HAP-1 (cell line): ENCODE measurements around the gene MS4A2.
"Not testable (repeated sequence)": the region's sequence is repeated elsewhere in the genome, so short reads cannot be mapped to it uniquely, and the experiment has no call there.

ENCODE experiments used
- DNase-seq, 2 experiments: peaks; one replicate each; pipeline ENCODE4 v3.0.0-alpha.2; 2016 to 2020; ENCODE audit warnings: low spot score in 2 of 2
- H3K27me3 ChIP-seq: fragments of 250-450 bp; sonication (Bioruptor Pico); 2 replicates; pipeline ENCODE4 v1.5.1; 2020; ENCODE audit warnings: low read depth, mild to moderate bottlenecking, moderate library complexity
- H3K36me3 ChIP-seq: fragments of 250-450 bp; sonication (Bioruptor Pico); replicated peaks from 2 replicates; pipeline ENCODE4 v1.5.1; 2020; ENCODE audit warnings: mild to moderate bottlenecking
- H3K4me1 ChIP-seq: fragments of 250-450 bp; sonication (Bioruptor Pico); 2 replicates; pipeline ENCODE4 v1.5.1; 2020; ENCODE audit warnings: mild to moderate bottlenecking
- H3K4me3 ChIP-seq: fragments of 250-450 bp; sonication (Bioruptor Pico); 2 replicates; pipeline ENCODE4 v1.5.1; 2020; ENCODE audit warnings: mild to moderate bottlenecking, moderate library complexity
- H3K9me3 ChIP-seq: fragments of 250-450 bp; sonication (Bioruptor Pico); 2 replicates; pipeline ENCODE4 v1.5.1; 2020; ENCODE audit warnings: mild to moderate bottlenecking, moderate library complexity
- in situ Hi-C: fragments of 300-500 bp; cut with MboI; formaldehyde crosslinking; loops from 3 replicates; pipeline ENCODE4 v1.14.3; 2020; ENCODE audit warnings: low sequenced_read_pairs, inconsistent platforms, mixed read lengths

MS4A2 gene

DNA sequence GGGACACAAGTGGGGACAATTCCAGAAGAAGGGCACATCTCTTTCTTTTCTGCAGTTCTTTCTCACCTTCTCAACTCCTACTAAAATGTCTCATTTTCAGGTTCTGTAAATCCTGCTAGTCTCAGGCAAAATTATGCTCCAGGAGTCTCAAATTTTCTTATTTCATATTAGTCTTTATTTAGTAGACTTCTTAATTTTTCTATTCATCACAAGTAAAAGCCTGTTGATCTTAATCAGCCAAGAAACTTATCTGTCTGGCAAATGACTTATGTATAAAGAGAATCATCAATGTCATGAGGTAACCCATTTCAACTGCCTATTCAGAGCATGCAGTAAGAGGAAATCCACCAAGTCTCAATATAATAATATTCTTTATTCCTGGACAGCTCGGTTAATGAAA lies at the start of gene MS4A2:
Gene MS4A2, plus strand, starts transcription at position 301 of the 400 bp plus-strand sequence. CDS start 102 bp downstream, outside the sequence.
- no peak for DNase-seq
- no peaks in the 10 kb centered on the region for H3K9me3 ChIP-seq
- H3K27me3 ChIP-seq, result no peaks in the 10 kb centered on the region
- in situ Hi-C loops, result no loop called here
- H3K4me3 ChIP-seq, result no peak within 1 kb of the TSS
- no peaks in the 10 kb centered on the region for H3K4me1 ChIP-seq
- H3K36me3 ChIP-seq, result no peaks in the 10 kb centered on the region

- in situ Hi-C loops, result no loop called here
- no peaks in the 10 kb centered on the region for H3K36me3 ChIP-seq
- no peak within 1 kb of the TSS for H3K4me3 ChIP-seq
- DNase-seq, result no peak
- no peaks in the 10 kb centered on the region for H3K27me3 ChIP-seq
- peaks cover 5% of the 10 kb centered on the region for H3K4me1 ChIP-seq
- H3K9me3 ChIP-seq, result no peaks in the 10 kb centered on the region
Observed at GRCh38 chr11:60040109-60040508, 48.4 kb upstream of the MS4A2 start, which contains the start of gene OOSP2. OOSP2 (plus strand) TSS chr11:60040409; CDS start chr11:60040460, 51 bp downstream.

GRCh38 chr11:60050422-60050821 lies 38.0 kb upstream of the MS4A2 start:
- in situ Hi-C loops, H3K4me1 ChIP-seq, H3K9me3 ChIP-seq, H3K27me3 ChIP-seq, H3K36me3 ChIP-seq, H3K4me3 ChIP-seq, DNase-seq: not testable (repeated sequence)

DNA sequence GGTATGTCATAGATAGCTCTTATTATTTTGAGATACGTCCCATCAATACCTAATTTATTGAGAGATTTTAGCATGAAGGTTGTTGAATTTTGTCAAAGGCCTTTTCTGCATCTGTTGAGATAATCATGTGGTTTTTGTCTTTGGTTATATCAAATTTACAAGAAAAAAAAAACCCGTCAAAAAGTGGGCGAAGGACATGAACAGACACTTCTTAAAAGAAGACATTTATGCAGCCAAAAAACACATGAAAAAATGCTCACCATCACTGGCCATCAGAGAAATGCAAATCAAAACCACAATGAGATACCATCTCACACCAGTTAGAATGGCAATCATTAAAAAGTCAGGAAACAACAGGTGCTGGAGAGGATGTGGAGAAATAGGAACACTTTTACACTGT lies 37.6 kb upstream of the MS4A2 start:
- DNase-seq, H3K9me3 ChIP-seq, in situ Hi-C loops, H3K36me3 ChIP-seq, H3K4me1 ChIP-seq, H3K4me3 ChIP-seq, H3K27me3 ChIP-seq: not testable (repeated sequence)

DNA sequence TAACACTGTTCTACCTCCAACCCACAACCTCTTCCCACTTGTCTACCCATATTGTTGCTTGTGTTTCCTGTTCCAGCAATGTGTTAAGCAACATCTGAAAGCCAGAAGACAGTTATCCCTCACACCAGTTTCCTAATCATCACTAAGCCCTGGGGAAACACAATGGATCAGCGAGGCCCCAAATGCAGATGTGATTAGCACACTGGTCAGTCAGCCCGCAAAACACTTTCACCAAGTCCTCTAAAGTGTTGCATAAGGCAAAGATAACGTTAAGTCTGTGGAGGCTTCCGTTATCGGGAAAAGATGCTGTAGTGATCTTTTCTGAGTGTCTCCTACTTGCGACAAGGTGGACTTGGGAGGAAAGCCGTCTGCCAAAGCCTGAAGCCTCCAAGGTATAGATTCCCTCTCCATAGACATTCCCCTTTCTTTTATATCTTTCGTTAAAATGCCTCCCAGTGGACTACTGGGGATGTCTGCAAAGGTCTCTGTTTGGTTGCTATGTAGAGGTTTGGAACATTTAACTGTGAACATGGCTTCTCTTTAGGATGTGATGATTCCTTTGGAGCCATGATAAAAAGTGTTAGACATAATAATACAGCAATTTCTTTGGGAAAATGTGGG lies 32.0 kb upstream of the MS4A2 start, which contains the start of gene MS4A3:
Gene MS4A3, plus strand, starts transcription at position 317 of the 621 bp plus-strand sequence. CDS start 4,496 bp downstream, outside the sequence.
- H3K36me3 ChIP-seq, result no peaks in the 10 kb centered on the region
- no peaks in the 10 kb centered on the region for H3K27me3 ChIP-seq
- no peaks in the 10 kb centered on the region for H3K9me3 ChIP-seq
- no peak for DNase-seq
- peaks cover 14% of the 10 kb centered on the region for H3K4me1 ChIP-seq
- H3K4me3 ChIP-seq, result no peak within 1 kb of the TSS
- in situ Hi-C loops, result no loop called here

DNA sequence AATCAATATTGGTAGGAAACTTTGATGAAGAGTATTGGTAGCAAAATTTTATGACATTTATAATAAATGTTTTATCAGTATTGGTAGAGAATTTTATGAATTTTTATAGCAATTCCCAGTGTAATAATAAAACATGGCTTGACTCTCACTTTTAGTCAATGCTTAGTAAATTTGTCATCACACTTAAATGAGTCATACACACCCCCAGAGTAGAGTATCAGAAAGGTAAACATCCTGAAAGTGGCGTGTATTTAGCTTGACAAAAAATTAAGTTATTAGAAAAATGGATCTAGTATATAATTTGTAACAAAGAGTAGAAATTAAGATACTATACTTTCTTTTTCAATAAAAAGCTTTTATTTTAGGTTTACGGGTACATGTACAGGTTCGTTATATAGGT lies 29.4 kb upstream of the MS4A2 start:
- peaks cover 10% of the 10 kb centered on the region for H3K4me1 ChIP-seq
- H3K27me3 ChIP-seq, result no peaks in the 10 kb centered on the region
- in situ Hi-C loops, result no loop called here
- H3K36me3 ChIP-seq, result no peaks in the 10 kb centered on the region
- DNase-seq, result no peak
- no peaks in the 10 kb centered on the region for H3K9me3 ChIP-seq
- H3K4me3 ChIP-seq, result no peak overlapping the region

GRCh38 chr11:60059521-60060240 lies 28.8 kb upstream of the MS4A2 start:
- peaks cover 10% of the 10 kb centered on the region for H3K4me1 ChIP-seq
- no peaks in the 10 kb centered on the region for H3K9me3 ChIP-seq
- no peak overlapping the region for H3K4me3 ChIP-seq
- in situ Hi-C loops, result no loop called here
- H3K27me3 ChIP-seq, result no peaks in the 10 kb centered on the region
- no peak for DNase-seq
- H3K36me3 ChIP-seq, result no peaks in the 10 kb centered on the region

- H3K4me3 ChIP-seq, result no peak overlapping the region
- no peak for DNase-seq
- no peaks in the 10 kb centered on the region; the same call in 1 of the 2 replicates for H3K27me3 ChIP-seq
- in situ Hi-C loops, result no loop called here
- no peaks in the 10 kb centered on the region for H3K36me3 ChIP-seq
- H3K4me1 ChIP-seq, result no peaks in the 10 kb centered on the region
- no peaks in the 10 kb centered on the region for H3K9me3 ChIP-seq
Observed at GRCh38 chr11:60064111-60064510, 24.4 kb upstream of the MS4A2 start.

DNA sequence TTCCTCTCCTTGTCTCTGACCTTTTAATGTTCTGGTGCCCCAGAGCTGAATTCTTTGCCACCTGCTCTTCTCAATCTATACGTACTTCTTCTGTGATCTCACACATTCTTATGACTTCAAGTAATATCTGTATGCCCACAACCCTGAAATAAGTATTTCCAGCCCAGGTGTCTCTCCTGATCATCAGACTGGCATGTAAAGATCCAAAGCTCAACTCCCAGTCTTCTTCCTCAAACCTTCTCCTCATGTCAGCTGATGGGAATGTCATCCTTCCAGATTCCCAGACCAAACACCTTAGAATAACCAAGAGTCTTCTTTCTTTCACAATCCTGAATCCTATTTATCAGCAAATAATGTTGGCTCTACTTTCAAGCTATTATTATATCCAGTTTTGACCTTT lies 22.7 kb upstream of the MS4A2 start:
- in situ Hi-C loops, result no loop called here
- no peaks in the 10 kb centered on the region; the same call in 1 of the 2 replicates for H3K27me3 ChIP-seq
- H3K4me3 ChIP-seq, result no peak overlapping the region

GRCh38 chr11:60069450-60069849 lies 19.0 kb upstream of the MS4A2 start:
- no peak for DNase-seq
- in situ Hi-C loops, result no loop called here
- H3K4me1 ChIP-seq, result peaks cover 28% of the 10 kb centered on the region
- H3K9me3 ChIP-seq, result no peaks in the 10 kb centered on the region
- H3K4me3 ChIP-seq, result no peak overlapping the region
- H3K27me3 ChIP-seq, result no peaks in the 10 kb centered on the region; the same call in 1 of the 2 replicates
- H3K36me3 ChIP-seq, result no peaks in the 10 kb centered on the region

More for the DNA sequence above, 22.7 kb upstream of the MS4A2 start:
- peaks cover 12% of the 10 kb centered on the region for H3K4me1 ChIP-seq
- H3K36me3 ChIP-seq, result no peaks in the 10 kb centered on the region
- no peak for DNase-seq
- H3K9me3 ChIP-seq, result no peaks in the 10 kb centered on the region

- in situ Hi-C loops, H3K4me3 ChIP-seq, DNase-seq, H3K36me3 ChIP-seq, H3K27me3 ChIP-seq, H3K9me3 ChIP-seq: not testable (repeated sequence)
- H3K4me1 ChIP-seq, result peaks cover 39% of the 10 kb centered on the region
Observed at GRCh38 chr11:60071644-60072043, 16.8 kb upstream of the MS4A2 start.

DNA sequence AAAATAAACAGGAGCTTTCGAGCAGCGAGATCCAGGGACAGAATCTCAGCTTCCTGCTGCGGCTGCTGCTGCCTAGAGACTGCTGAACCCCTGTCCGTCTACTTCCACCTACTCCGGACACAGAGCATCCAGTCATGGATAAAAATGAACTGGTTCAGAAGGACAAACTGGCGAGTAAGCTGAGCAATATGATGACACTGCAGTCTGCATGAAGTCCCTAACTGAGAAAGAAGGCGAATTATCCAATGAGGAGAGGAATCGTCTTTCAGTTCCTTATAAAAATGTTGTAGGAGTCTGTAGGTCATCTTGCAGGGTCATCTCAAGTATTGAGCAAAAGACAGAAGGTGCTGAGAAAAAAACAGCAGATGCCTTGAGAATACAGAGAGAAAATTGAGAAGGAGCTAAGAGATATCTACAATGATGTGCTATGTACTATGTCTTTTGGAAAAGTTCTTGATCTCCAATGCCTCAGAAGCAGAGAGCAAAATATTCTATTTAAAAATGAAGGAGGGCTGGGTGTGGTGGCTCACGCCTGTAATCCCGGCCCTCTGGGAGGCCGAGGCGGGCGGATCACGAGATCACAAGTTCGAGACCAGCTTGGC lies 11.1 kb upstream of the MS4A2 start:
- H3K4me1 ChIP-seq, result peaks cover 14% of the 10 kb centered on the region
- H3K36me3 ChIP-seq, result no peaks in the 10 kb centered on the region
- no peak overlapping the region for H3K4me3 ChIP-seq
- DNase-seq, result no peak
- H3K9me3 ChIP-seq, result peaks cover 2% of the 10 kb centered on the region; the same call in 1 of the 2 replicates
- in situ Hi-C loops, result no loop called here
- no peaks in the 10 kb centered on the region for H3K27me3 ChIP-seq

GRCh38 chr11:60077981-60078380 lies 10.5 kb upstream of the MS4A2 start:
- in situ Hi-C loops, result no loop called here
- no peak overlapping the region for H3K4me3 ChIP-seq
- H3K9me3 ChIP-seq, result peaks cover 2% of the 10 kb centered on the region; the same call in 1 of the 2 replicates
- no peak for DNase-seq
- peaks cover 13% of the 10 kb centered on the region for H3K4me1 ChIP-seq
- H3K27me3 ChIP-seq, result no peaks in the 10 kb centered on the region
- H3K36me3 ChIP-seq, result no peaks in the 10 kb centered on the region

DNA sequence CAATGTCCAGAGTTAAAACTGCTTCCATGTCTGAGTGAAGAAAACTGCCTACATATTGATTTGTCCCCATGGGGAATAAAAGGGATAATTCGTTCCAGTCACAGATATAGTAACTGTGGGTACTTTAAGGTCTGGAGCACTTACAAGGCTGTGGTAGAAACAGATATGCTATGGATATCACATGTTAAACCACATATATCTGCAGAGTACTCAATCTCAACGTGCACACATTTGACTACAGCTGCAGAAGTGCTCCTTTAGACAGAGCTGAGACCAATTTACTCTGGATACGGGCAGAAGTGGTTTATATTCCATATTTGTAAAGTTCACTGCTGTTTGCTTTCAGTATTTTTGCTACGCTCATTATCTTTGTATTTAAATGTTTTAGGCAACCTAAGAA lies 9.7 kb upstream of the MS4A2 start:
- H3K27me3 ChIP-seq, result no peaks in the 10 kb centered on the region
- no peaks in the 10 kb centered on the region for H3K36me3 ChIP-seq
- H3K4me3 ChIP-seq, result no peak overlapping the region
- peaks cover 2% of the 10 kb centered on the region; the same call in 1 of the 2 replicates for H3K9me3 ChIP-seq
- in situ Hi-C loops, result no loop called here
- peaks cover 13% of the 10 kb centered on the region for H3K4me1 ChIP-seq
- no peak for DNase-seq
